Liver (tissue), 9 donors: ENCODE measurements around the gene RSL1D1. TPM values are rescaled to one million over a fixed set of nuclear protein-coding genes. Genes with fewer than 3 reads are reported as not detected.

Experiments used
- DNase-seq: peaks from one replicate; pipeline ENCODE4 v3.0.0-alpha.2; 2017; ENCODE audit warnings: low spot score
- H3K27ac ChIP-seq, 2 donors: one replicate each; pipeline ENCODE4 v1.7.0; 2013; ENCODE audit warnings: inconsistent platforms in 2 of 2, low read length in 2 of 2, control low read depth in 1 of 2, low read depth in 1 of 2, mild to moderate bottlenecking in 1 of 2
- H3K27me3 ChIP-seq, 4 donors: one replicate each; pipeline versions ENCODE4 v1.6.1 to v1.7.0; 2013; ENCODE audit warnings: low read length in 3 of 4, inconsistent platforms in 1 of 4, mild to moderate bottlenecking in 1 of 4, moderate library complexity in 1 of 4; ENCODE audit not compliant: control insufficient read depth in 4 of 4, insufficient read depth in 4 of 4
- H3K36me3 ChIP-seq, 4 donors: one replicate each; pipeline versions ENCODE4 v1.6.1 to v1.7.0; 2013; ENCODE audit warnings: low read length in 3 of 4, mild to moderate bottlenecking in 3 of 4, low read depth in 1 of 4, moderate library complexity in 1 of 4; ENCODE audit not compliant: control insufficient read depth in 4 of 4, insufficient read depth in 3 of 4
- H3K4me1 ChIP-seq, 4 donors: one replicate each; pipeline versions ENCODE4 v1.6.1 to v1.7.0; 2013; ENCODE audit warnings: low read length in 3 of 4, mild to moderate bottlenecking in 3 of 4, moderate library complexity in 1 of 4; ENCODE audit not compliant: control insufficient read depth in 4 of 4, insufficient read depth in 4 of 4
- H3K4me3 ChIP-seq, 3 donors: one replicate each; pipeline versions ENCODE4 v1.6.1 to v1.7.0; 2013; ENCODE audit warnings: low read length in 3 of 3, control low read depth in 1 of 3, low read depth in 1 of 3, mild to moderate bottlenecking in 1 of 3
- H3K9ac ChIP-seq, 2 donors: one replicate each; pipeline ENCODE4 v1.7.0; 2013; ENCODE audit warnings: low read length in 2 of 2, mild to moderate bottlenecking in 2 of 2, moderate library complexity in 2 of 2, control low read depth in 1 of 2, low read depth in 1 of 2
- H3K9me3 ChIP-seq, 4 donors: one replicate each; pipeline versions ENCODE4 v1.6.1 to v1.7.0; 2013; ENCODE audit warnings: low read length in 3 of 4; ENCODE audit not compliant: control insufficient read depth in 4 of 4
- FOXA1 ChIP-seq: IDR thresholded peaks from 2 replicates; pipeline ENCODE4 v1.6.1; 2016; ENCODE audit warnings: antibody characterized with exemption
- FOXA2 ChIP-seq: IDR thresholded peaks from 2 replicates; pipeline ENCODE4 v1.6.1; 2016; ENCODE audit warnings: antibody characterized with exemption
- HNF4A ChIP-seq, 2 donors: conservative IDR thresholded peaks; 2 replicates each; pipeline ENCODE4 v1.6.1; 2016; ENCODE audit warnings: antibody characterized with exemption in 2 of 2, mild to moderate bottlenecking in 2 of 2
- HNF4G ChIP-seq: IDR thresholded peaks from 2 replicates; pipeline ENCODE4 v1.6.1; 2016; ENCODE audit warnings: antibody characterized with exemption
- JUND ChIP-seq, 2 donors: IDR thresholded peaks; 2 replicates each; pipeline ENCODE4 v1.6.1; 2016; ENCODE audit warnings: antibody characterized with exemption in 2 of 2
- NR2F2 ChIP-seq: IDR thresholded peaks from 2 replicates; pipeline ENCODE4 v1.6.1; 2016; ENCODE audit warnings: antibody characterized with exemption
- RAD21 ChIP-seq, 2 donors: IDR thresholded peaks; 2 replicates each; pipeline ENCODE4 v1.6.1; 2016; ENCODE audit warnings: antibody characterized with exemption in 2 of 2, mild to moderate bottlenecking in 2 of 2
- RXRA ChIP-seq, 2 donors: IDR thresholded peaks; 2 replicates each; pipeline ENCODE4 v1.6.1; 2017 to 2018; ENCODE audit warnings: antibody characterized with exemption in 2 of 2, mild to moderate bottlenecking in 1 of 2
- TAF1 ChIP-seq: conservative IDR thresholded peaks from 2 replicates; pipeline ENCODE4 v1.6.1; 2016; ENCODE audit warnings: antibody characterized with exemption, mild to moderate bottlenecking
- YY1 ChIP-seq: IDR thresholded peaks from 2 replicates; pipeline ENCODE4 v1.6.1; 2016; ENCODE audit warnings: antibody characterized with exemption, mild to moderate bottlenecking
- whole genome bisulfite sequencing: extraction: QIAGEN DNeasy Blood & Tissue Kit; methylation state at CpG from one replicate; pipeline ENCODE4 v1.1.7; 2013; 5-methylcytosine and 5-hydroxymethylcytosine counted together
- polyA plus RNA-seq, 2 donors: library from polyadenylated mRNA; stranded (reverse) in 1 of 2; unstranded in 1 of 2; fragments of 200-250 nt in 1 of 2; fragments of >200 nt in 1 of 2; fragmentation: Nextera tagmentation in 1 of 2; extraction: Ambion mirVana in 1 of 2; gene quantifications; one replicate each; pipeline versions ENCODE4 v1.2.1 to v1.2.3, GENCODE V29; 2013 to 2015
- total RNA-seq, 2 donors: library from RNA; depleted of rRNA; stranded (reverse); fragments of >200 nt; gene quantifications; one replicate each; pipeline ENCODE4 v1.2.3, GENCODE V29; 2014
- TF ChIP-seq, protein P1 (sequence below): IDR thresholded peaks from 2 replicates; pipeline ENCODE4 v1.6.1; 2016; ENCODE audit warnings: antibody characterized with exemption
- TF ChIP-seq, protein P2 (sequence below): fragments of 150-350 bp; IDR thresholded peaks from 2 replicates; pipeline ENCODE4 v1.5.1; 2017; ENCODE audit warnings: improper control_type of control experiment, low read depth, low read length; ENCODE audit not compliant: missing input control
- TF ChIP-seq, protein P3 (sequence below): IDR thresholded peaks from 2 replicates; pipeline ENCODE4 v1.6.1; 2016; ENCODE audit warnings: antibody characterized with exemption
- TF ChIP-seq, protein P4 (sequence below): IDR thresholded peaks from 2 replicates; pipeline ENCODE4 v1.6.1; 2016; ENCODE audit warnings: antibody characterized with exemption, mild to moderate bottlenecking
- donor health status: healthy.
- donor health status: healthy.
- donor health status: healthy.
- donor health status: healthy.
- donor health status: healthy.

RSL1D1 gene
- total and polyA plus RNA-seq, 4 donors = 35.2 to 59.7 (median 43.3) TPM

DNA sequence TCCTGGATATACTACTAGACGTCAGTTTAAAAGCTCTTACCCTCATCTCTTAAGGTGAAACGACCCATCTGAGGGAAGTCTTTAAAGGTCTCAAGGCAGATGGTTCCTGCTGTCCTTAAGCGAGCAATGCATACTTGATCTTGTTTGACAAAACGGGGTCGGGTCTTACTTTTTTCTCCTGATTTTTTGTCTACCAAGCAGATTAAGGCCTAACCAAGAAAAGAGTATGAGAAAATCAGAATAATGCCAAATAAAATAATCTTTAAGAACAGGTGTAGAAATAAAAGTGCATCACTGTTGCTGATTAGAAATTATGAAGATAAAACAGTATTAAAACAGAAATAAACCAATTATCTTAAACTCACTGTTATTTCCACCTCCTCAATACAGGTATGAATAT lies 24.4 kb upstream of the RSL1D1 start:
- WGBS = 92% methylated on average over 5 of the region's 5 CpGs
- peaks cover 5 to 48% (median 31%) of the 10 kb centered on the region in 4 donors for H3K36me3 ChIP-seq
- no peak for TF ChIP-seq RAD21 (IDR thresholded peaks at IDR 0.05)
- no peak for TF ChIP-seq JUND (IDR thresholded peaks at IDR 0.05)
- TF ChIP-seq HNF4A (conservative IDR thresholded peaks at IDR 0.05) = no peak
- no peak for TF ChIP-seq TAF1
- no peak for TF ChIP-seq YY1

DNA sequence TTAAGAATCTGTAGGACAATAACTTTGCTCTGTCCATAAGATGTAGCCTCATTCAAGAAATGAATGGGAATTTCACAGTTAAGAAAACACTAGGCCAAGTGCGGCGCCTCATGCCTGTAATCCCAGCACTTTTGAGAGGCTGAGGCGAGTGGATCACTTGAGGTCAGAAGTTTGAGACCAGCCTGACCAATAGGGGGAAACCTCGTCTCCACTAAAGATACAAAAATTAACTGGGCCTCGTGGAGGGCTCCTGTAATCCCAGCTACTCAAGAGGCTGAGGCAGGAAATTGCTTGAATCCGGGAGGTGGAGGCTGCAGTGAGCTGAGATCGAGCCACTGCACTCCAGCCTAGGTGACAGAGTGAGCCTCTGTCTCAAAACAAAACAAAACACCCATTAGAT lies 19.9 kb upstream of the RSL1D1 start:
- Histone ChIP-seq H3K9ac (no peak overlapping the region), H3K4me1 (peaks cover 7 to 40% (median 31%) of the 10 kb centered on the region in 4 donors), H3K9me3 (no peaks in the 10 kb centered on the region), H3K36me3 (peaks cover 3 to 25% (median 17%) of the 10 kb centered on the region in 4 donors), H3K27me3 (no peaks in the 10 kb centered on the region), H3K4me3 (no peak overlapping the region), H3K27ac (no peak overlapping the region)
- DNase-seq = no peak
- peak in 1 of 2 donors; percentile 8 for TF ChIP-seq RAD21 (IDR thresholded peaks at IDR 0.05)
- no peak for TF ChIP-seq RXRA (IDR thresholded peaks at IDR 0.05)
- WGBS = 66% methylated on average over 7 of the region's 7 CpGs

More for the DNA sequence above, 24.4 kb upstream of the RSL1D1 start:
- Histone ChIP-seq H3K9me3 (no peaks in the 10 kb centered on the region), H3K4me1 (peaks cover 0 to 12% (median 9%) of the 10 kb centered on the region in 4 donors), H3K9ac (no peak overlapping the region), H3K27ac (no peak overlapping the region), H3K27me3 (no peaks in the 10 kb centered on the region), H3K4me3 (no peak overlapping the region)
- no peak for DNase-seq

DNA sequence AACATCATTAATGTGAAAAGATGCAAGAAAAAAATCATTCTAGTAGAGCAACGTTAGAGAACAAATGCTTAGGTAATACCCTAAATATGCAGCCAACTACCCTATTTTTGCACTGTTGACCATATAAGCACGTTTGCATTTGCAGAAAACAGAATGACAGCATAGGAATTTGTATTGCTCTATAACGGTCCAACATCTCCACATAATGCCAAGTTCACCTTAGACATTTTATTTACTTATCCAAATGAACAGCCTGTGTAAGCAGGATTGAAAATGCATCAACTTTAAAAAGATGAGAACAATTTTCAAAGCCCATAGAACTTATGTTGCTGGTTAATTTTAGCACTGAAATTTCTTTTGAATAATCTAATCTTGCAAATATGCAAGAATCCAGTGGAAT lies 19.1 kb upstream of the RSL1D1 start:
- no peak overlapping the region for H3K9ac ChIP-seq
- no peak for DNase-seq
- peaks cover 0 to 18% (median 11%) of the 10 kb centered on the region in 4 donors for H3K36me3 ChIP-seq
- no peak overlapping the region for H3K4me3 ChIP-seq
- WGBS = 22% methylated on average over 3 of the region's 3 CpGs
- H3K9me3 ChIP-seq = no peaks in the 10 kb centered on the region
- H3K27ac ChIP-seq = no peak overlapping the region
- TF ChIP-seq RAD21 (IDR thresholded peaks at IDR 0.05) = no peak
- TF ChIP-seq, protein P1, sequence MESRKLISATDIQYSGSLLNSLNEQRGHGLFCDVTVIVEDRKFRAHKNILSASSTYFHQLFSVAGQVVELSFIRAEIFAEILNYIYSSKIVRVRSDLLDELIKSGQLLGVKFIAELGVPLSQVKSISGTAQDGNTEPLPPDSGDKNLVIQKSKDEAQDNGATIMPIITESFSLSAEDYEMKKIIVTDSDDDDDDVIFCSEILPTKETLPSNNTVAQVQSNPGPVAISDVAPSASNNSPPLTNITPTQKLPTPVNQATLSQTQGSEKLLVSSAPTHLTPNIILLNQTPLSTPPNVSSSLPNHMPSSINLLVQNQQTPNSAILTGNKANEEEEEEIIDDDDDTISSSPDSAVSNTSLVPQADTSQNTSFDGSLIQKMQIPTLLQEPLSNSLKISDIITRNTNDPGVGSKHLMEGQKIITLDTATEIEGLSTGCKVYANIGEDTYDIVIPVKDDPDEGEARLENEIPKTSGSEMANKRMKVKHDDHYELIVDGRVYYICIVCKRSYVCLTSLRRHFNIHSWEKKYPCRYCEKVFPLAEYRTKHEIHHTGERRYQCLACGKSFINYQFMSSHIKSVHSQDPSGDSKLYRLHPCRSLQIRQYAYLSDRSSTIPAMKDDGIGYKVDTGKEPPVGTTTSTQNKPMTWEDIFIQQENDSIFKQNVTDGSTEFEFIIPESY = no peak
- TF ChIP-seq, protein P2, sequence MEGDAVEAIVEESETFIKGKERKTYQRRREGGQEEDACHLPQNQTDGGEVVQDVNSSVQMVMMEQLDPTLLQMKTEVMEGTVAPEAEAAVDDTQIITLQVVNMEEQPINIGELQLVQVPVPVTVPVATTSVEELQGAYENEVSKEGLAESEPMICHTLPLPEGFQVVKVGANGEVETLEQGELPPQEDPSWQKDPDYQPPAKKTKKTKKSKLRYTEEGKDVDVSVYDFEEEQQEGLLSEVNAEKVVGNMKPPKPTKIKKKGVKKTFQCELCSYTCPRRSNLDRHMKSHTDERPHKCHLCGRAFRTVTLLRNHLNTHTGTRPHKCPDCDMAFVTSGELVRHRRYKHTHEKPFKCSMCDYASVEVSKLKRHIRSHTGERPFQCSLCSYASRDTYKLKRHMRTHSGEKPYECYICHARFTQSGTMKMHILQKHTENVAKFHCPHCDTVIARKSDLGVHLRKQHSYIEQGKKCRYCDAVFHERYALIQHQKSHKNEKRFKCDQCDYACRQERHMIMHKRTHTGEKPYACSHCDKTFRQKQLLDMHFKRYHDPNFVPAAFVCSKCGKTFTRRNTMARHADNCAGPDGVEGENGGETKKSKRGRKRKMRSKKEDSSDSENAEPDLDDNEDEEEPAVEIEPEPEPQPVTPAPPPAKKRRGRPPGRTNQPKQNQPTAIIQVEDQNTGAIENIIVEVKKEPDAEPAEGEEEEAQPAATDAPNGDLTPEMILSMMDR = no peak
- TF ChIP-seq JUND (IDR thresholded peaks at IDR 0.05) = no peak
- TF ChIP-seq, protein P3, sequence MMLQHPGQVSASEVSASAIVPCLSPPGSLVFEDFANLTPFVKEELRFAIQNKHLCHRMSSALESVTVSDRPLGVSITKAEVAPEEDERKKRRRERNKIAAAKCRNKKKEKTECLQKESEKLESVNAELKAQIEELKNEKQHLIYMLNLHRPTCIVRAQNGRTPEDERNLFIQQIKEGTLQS = no peak
- TF ChIP-seq HNF4G = no peak
- no peak for TF ChIP-seq YY1
- TF ChIP-seq NR2F2 = no peak
- no peak for TF ChIP-seq HNF4A (conservative IDR thresholded peaks at IDR 0.05)
- TF ChIP-seq, protein P4, sequence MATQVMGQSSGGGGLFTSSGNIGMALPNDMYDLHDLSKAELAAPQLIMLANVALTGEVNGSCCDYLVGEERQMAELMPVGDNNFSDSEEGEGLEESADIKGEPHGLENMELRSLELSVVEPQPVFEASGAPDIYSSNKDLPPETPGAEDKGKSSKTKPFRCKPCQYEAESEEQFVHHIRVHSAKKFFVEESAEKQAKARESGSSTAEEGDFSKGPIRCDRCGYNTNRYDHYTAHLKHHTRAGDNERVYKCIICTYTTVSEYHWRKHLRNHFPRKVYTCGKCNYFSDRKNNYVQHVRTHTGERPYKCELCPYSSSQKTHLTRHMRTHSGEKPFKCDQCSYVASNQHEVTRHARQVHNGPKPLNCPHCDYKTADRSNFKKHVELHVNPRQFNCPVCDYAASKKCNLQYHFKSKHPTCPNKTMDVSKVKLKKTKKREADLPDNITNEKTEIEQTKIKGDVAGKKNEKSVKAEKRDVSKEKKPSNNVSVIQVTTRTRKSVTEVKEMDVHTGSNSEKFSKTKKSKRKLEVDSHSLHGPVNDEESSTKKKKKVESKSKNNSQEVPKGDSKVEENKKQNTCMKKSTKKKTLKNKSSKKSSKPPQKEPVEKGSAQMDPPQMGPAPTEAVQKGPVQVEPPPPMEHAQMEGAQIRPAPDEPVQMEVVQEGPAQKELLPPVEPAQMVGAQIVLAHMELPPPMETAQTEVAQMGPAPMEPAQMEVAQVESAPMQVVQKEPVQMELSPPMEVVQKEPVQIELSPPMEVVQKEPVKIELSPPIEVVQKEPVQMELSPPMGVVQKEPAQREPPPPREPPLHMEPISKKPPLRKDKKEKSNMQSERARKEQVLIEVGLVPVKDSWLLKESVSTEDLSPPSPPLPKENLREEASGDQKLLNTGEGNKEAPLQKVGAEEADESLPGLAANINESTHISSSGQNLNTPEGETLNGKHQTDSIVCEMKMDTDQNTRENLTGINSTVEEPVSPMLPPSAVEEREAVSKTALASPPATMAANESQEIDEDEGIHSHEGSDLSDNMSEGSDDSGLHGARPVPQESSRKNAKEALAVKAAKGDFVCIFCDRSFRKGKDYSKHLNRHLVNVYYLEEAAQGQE = no peak
- no peak for TF ChIP-seq FOXA1
- no peak for TF ChIP-seq TAF1
- no peak for TF ChIP-seq RXRA (IDR thresholded peaks at IDR 0.05)
- no peak for TF ChIP-seq FOXA2
- peaks cover 8 to 48% (median 31%) of the 10 kb centered on the region in 4 donors for H3K4me1 ChIP-seq
- no peaks in the 10 kb centered on the region for H3K27me3 ChIP-seq
